ENCODE data around the gene MYOZ3. TPM values are rescaled to one million over a fixed set of nuclear protein-coding genes. Genes with fewer than 3 reads are reported as not detected.

The MYOZ3 gene
- total RNA-seq, 1 experiment from 2014 or later = not detected

- intact Hi-C loops (cut with micrococcal nuclease) = loop anchor here (10.0 kb wide), 1 partner anchor 186 kb away; the partner anchor contains the start of gene IRGM
Measured at GRCh38 chr5:150658699-150659265, 2.3 kb upstream of the MYOZ3 start.

DNA sequence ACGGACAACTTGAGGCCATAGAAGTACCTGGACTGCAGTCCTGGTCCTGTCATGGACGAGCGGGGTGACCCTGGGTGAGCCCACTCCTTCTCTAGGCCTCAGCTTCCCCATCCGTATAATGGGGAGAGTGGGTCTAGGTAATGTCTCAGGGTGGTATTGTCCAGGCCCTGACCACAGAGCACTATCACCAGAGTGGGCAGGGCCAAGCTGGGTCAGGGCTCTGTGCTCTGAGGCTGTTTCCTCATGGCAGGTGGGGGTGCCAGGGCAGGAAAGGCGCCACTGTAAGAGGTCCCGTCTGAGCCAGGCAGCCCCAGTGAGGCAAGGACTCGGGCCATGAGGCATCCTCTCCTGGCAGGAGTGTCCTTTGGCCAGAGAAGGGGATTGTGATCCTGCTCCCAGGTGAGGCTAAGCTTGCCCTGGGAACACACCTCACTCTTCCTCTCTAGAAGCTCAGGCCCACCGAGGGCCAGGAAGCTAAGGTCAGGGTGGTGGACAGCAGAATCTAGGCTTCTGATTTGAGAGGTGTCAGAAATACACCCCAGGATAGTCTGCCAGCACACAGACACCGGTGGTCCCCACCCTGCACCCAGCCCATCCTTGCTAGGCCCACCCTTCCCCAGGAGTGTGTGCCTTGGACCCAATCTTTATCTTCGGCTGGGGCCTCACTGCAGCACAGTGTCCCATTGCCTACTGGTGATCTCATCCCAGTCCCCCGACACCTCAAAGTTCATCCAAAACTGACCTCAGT, 1.5 kb upstream of the MYOZ3 start:
- no TSS peak for BruUV-seq (replicated peaks)
- ChIA-PET POLR2A (ENCODE audit: unreplicated experiment) (interaction anchor here (0.6 kb wide), 1 partner anchor 13 kb away, joined by 5 read pairs; no protein-coding TSS in a partner anchor), CTCF (no interaction called here)
- H3K27ac ChIP-seq (ENCODE audit: low read length) = no peak overlapping the region
- no peak overlapping the region for H3K4me3 ChIP-seq (ENCODE audit: low read length)
- no peaks in the 10 kb centered on the region for H3K4me1 ChIP-seq (ENCODE audit: insufficient read depth, low read length)
- H3K9me2 ChIP-seq (replicated peaks; ENCODE audit: low read length) = no peaks in the 10 kb centered on the region
- H2AFZ ChIP-seq (ENCODE audit: low read length) = no peak overlapping the region
- no peak overlapping the region for H3K9ac ChIP-seq (ENCODE audit: low read length)
- no peaks in the 10 kb centered on the region for H3F3A ChIP-seq (ENCODE audit: low read length, unreplicated experiment)
- no peaks in the 10 kb centered on the region for H3K36me3 ChIP-seq (ENCODE audit: low read depth, low read length)
- DNase-seq (no peak), ATAC-seq (no peak)
- no peaks in the 10 kb centered on the region for H3K79me2 ChIP-seq (ENCODE audit: low read length)
- TF ChIP-seq EZH2phosphoT487 (IDR thresholded peaks at IDR 0.05; ENCODE audit: borderline replicate concordance, low read length) = no peak
- no peak for TF ChIP-seq CTCF (conservative IDR thresholded peaks at IDR 0.05; ENCODE audit: low read depth, low read length)
- TF ChIP-seq EZH2 (IDR thresholded peaks at IDR 0.05; ENCODE audit: low read length, unreplicated experiment) = no peak
- intact Hi-C loops (cut with micrococcal nuclease) = loop anchor here (10.0 kb wide), 1 partner anchor 185 kb away; the partner anchor contains the start of gene IRGM
- H3K4me2 ChIP-seq (ENCODE audit: low read length) = no peak overlapping the region
- no peaks in the 10 kb centered on the region for H4K20me1 ChIP-seq (ENCODE audit: low read length)
- H3K27me3 ChIP-seq (ENCODE audit: low read length) = no peaks in the 10 kb centered on the region; the same call in 1 of the 2 replicates
- no peaks in the 10 kb centered on the region for H3K9me3 ChIP-seq (ENCODE audit: low read length)

More at GRCh38 chr5:150658699-150659265, 2.3 kb upstream of the MYOZ3 start:
- ATAC-seq (no peak), DNase-seq (no peak)
- Histone ChIP-seq H3K4me3 (ENCODE audit: low read length) (no peak overlapping the region), H3K36me3 (ENCODE audit: low read depth, low read length) (no peaks in the 10 kb centered on the region), H3F3A (ENCODE audit: low read length, unreplicated experiment) (no peaks in the 10 kb centered on the region), H3K27me3 (ENCODE audit: low read length) (no peaks in the 10 kb centered on the region), H4K20me1 (ENCODE audit: low read length) (no peaks in the 10 kb centered on the region), H3K27ac (ENCODE audit: low read length) (no peak overlapping the region), H3K79me2 (ENCODE audit: low read length) (no peaks in the 10 kb centered on the region), H3K4me2 (ENCODE audit: low read length) (no peak overlapping the region), H3K9ac (ENCODE audit: low read length) (no peak overlapping the region), H3K9me2 (replicated peaks; ENCODE audit: low read length) (no peaks in the 10 kb centered on the region), H3K9me3 (ENCODE audit: low read length) (no peaks in the 10 kb centered on the region), H2AFZ (ENCODE audit: low read length) (no peak overlapping the region), H3K4me1 (ENCODE audit: insufficient read depth, low read length) (no peaks in the 10 kb centered on the region)
- ChIA-PET CTCF (no interaction called here), POLR2A (ENCODE audit: unreplicated experiment) (interaction anchor here (0.6 kb wide), 1 partner anchor 12 kb away, joined by 5 read pairs; no protein-coding TSS in a partner anchor)
- BruUV-seq (replicated peaks) = no TSS peak
- TF ChIP-seq EZH2 (IDR thresholded peaks at IDR 0.05; ENCODE audit: low read length, unreplicated experiment) (no peak), EZH2phosphoT487 (IDR thresholded peaks at IDR 0.05; ENCODE audit: borderline replicate concordance, low read length) (no peak), CTCF (conservative IDR thresholded peaks at IDR 0.05; ENCODE audit: low read depth, low read length) (no peak)

All from PC-3 (cell line).